GM21619 (cell line): ENCODE measurements around the gene DENND2A.
"Not testable (repeated sequence)": the region's sequence is repeated elsewhere in the genome, so short reads cannot be mapped to it uniquely, and the experiment has no call there.

ENCODE experiments used
- ATAC-seq: cut with Tn5 transposase; IDR thresholded peaks from one replicate; pipeline ENCODE4 v1.9.1; 2021; ENCODE audit not compliant: unreplicated experiment

Gene DENND2A

GRCh38 chr7:140619915-140620510 lies 20.6 kb downstream of the DENND2A start:
- not testable (repeated sequence) for ATAC-seq

GRCh38 chr7:140619176-140619575 lies 21.4 kb downstream of the DENND2A start:
- no peak for ATAC-seq

- ATAC-seq = no peak
Measured at GRCh38 chr7:140618306-140618705, 22.3 kb downstream of the DENND2A start.

- no peak for ATAC-seq
Measured at GRCh38 chr7:140617081-140617480, 23.5 kb downstream of the DENND2A start.

GRCh38 chr7:140616328-140616727 lies 24.3 kb downstream of the DENND2A start:
- ATAC-seq = no peak

- ATAC-seq = no peak
Measured at GRCh38 chr7:140611641-140612040, 29.0 kb downstream of the DENND2A start.

- ATAC-seq = no peak
Measured at GRCh38 chr7:140610204-140611165, 30.1 kb downstream of the DENND2A start.

GRCh38 chr7:140609646-140610045 lies 31.0 kb downstream of the DENND2A start:
- no peak for ATAC-seq

GRCh38 chr7:140607441-140607989 lies 33.1 kb downstream of the DENND2A start:
- ATAC-seq = no peak

- no peak for ATAC-seq
Measured at GRCh38 chr7:140605337-140605736, 35.3 kb downstream of the DENND2A start.

- ATAC-seq = no peak
Measured at GRCh38 chr7:140604760-140605159, 35.9 kb downstream of the DENND2A start.

GRCh38 chr7:140604076-140604475 lies 36.5 kb downstream of the DENND2A start:
- ATAC-seq = no peak

- no peak for ATAC-seq
Measured at GRCh38 chr7:140601566-140602174, 38.9 kb downstream of the DENND2A start.

GRCh38 chr7:140600341-140600740 lies 40.3 kb downstream of the DENND2A start:
- ATAC-seq = no peak

GRCh38 chr7:140597428-140597949 lies 43.1 kb downstream of the DENND2A start:
- no peak for ATAC-seq

GRCh38 chr7:140596519-140597427 lies 43.8 kb downstream of the DENND2A start:
- no peak for ATAC-seq

GRCh38 chr7:140595468-140596092 lies 45.0 kb downstream of the DENND2A start:
- ATAC-seq = no peak

GRCh38 chr7:140594131-140594691 lies 46.4 kb downstream of the DENND2A start:
- ATAC-seq = no peak

- ATAC-seq = peak; percentile 60
Measured at GRCh38 chr7:140593672-140593982, 47.0 kb downstream of the DENND2A start.
